Mucosa of rectum (tissue), 2 donors: Measurements from ENCODE around the gene EXO5.
"Not testable (repeated sequence)": the region's sequence is repeated elsewhere in the genome, so short reads cannot be mapped to it uniquely, and the experiment has no call there.

Experiments
- H3K27ac ChIP-seq, 2 donors: one replicate each; pipeline ENCODE4 v1.7.0; 2013; ENCODE audit warnings: inconsistent platforms in 2 of 2, low read depth in 2 of 2, low read length in 2 of 2
- H3K27me3 ChIP-seq, 2 donors: one replicate each; pipeline ENCODE4 v1.7.0; 2013; ENCODE audit warnings: low read length in 2 of 2; ENCODE audit not compliant: control insufficient read depth in 2 of 2, insufficient read depth in 2 of 2
- H3K36me3 ChIP-seq, 2 donors: one replicate each; pipeline ENCODE4 v1.7.0; 2013; ENCODE audit warnings: low read length in 2 of 2; ENCODE audit not compliant: control insufficient read depth in 2 of 2, insufficient read depth in 2 of 2
- H3K4me1 ChIP-seq, 2 donors: one replicate each; pipeline ENCODE4 v1.7.0; 2013; ENCODE audit warnings: low read length in 2 of 2, mild to moderate bottlenecking in 1 of 2; ENCODE audit not compliant: control insufficient read depth in 2 of 2, insufficient read depth in 2 of 2
- H3K4me3 ChIP-seq, 2 donors: one replicate each; pipeline ENCODE4 v1.7.0; 2013; ENCODE audit warnings: low read length in 2 of 2
- H3K9ac ChIP-seq, 2 donors: one replicate each; pipeline ENCODE4 v1.7.0; 2013; ENCODE audit warnings: low read length in 2 of 2, low read depth in 1 of 2, mild to moderate bottlenecking in 1 of 2
- H3K9me3 ChIP-seq, 2 donors: one replicate each; pipeline ENCODE4 v1.7.0; 2013; ENCODE audit warnings: low read length in 2 of 2; ENCODE audit not compliant: control insufficient read depth in 2 of 2
- donor health status: healthy.
- donor health status: Normal muscosa, but diverticular disease.

Gene EXO5

GRCh38 chr1:40502651-40503050, 5.9 kb upstream of the EXO5 start:
- H3K9me3 ChIP-seq, H3K4me3 ChIP-seq, H3K4me1 ChIP-seq, H3K27ac ChIP-seq, H3K9ac ChIP-seq, H3K27me3 ChIP-seq, H3K36me3 ChIP-seq: not testable (repeated sequence)

GRCh38 chr1:40507973-40508372, 594 bp upstream of the EXO5 start:
- H3K9me3 ChIP-seq: no peaks in the 10 kb centered on the region
- H3K27ac ChIP-seq: peak overlapping the region in 1 of 2 donors; percentile 52
- no peaks in the 10 kb centered on the region for H3K27me3 ChIP-seq
- H3K9ac ChIP-seq: peak overlapping the region; percentile 77 to 78
- H3K4me3 ChIP-seq: peak overlapping the region; percentile 90 to 93
- peaks cover 5 to 6% of the 10 kb centered on the region in 2 donors for H3K4me1 ChIP-seq
- H3K36me3 ChIP-seq: no peaks in the 10 kb centered on the region

- Histone ChIP-seq H3K27me3 (no peaks in the 10 kb centered on the region), H3K4me1 (no peaks in the 10 kb centered on the region), H3K36me3 (peaks cover 3 to 6% of the 10 kb centered on the region in 2 donors), H3K27ac (no peak overlapping the region), H3K9ac (no peak overlapping the region), H3K4me3 (no peak overlapping the region), H3K9me3 (peaks cover 0 to 5% of the 10 kb centered on the region in 2 donors)
These were observed 10.9 kb downstream of the EXO5 start for GRCh38 chr1:40519517-40519916.

DNA sequence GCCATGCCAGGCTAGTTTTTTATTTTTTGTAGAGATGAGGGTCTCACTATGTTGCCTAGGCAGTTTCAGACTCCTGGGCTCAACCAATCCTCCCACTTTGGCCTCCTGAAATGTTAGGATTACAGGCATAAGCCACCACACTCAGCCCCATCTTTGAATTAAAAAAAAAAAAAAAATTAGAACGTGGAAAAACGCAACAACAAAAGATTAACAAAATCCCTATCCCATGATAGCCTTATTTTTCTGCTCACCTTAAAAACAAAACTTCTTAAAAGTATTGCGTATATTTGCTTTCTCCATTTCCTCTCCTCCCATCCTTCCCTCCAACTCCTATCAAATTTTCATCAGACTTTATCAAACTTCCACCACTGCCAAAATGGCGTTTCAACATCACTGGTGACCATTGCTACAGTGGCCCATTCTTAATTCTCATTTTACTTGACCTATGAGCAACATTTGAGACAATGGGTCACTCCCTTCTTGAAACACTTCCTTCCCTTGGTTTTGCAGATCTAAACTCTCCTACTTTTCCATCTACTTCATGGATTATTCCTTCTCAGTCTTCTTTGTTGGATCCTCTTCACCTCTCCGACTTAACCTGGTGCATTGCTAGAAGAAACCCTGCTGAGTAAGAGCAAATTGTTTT, 22.3 kb downstream of the EXO5 start:
- H3K4me1 ChIP-seq: peaks cover 0 to 15% of the 10 kb centered on the region in 2 donors
- no peaks in the 10 kb centered on the region for H3K27me3 ChIP-seq
- H3K36me3 ChIP-seq: no peaks in the 10 kb centered on the region
- H3K4me3 ChIP-seq: peak overlapping the region; percentile 89 to 94
- H3K27ac ChIP-seq: peak overlapping the region; percentile 44 to 76
- H3K9me3 ChIP-seq: peaks cover 0 to 2% of the 10 kb centered on the region in 2 donors
- peak overlapping the region in 1 of 2 donors; percentile 75 for H3K9ac ChIP-seq

GRCh38 chr1:40531381-40532061, 23.0 kb downstream of the EXO5 start, which contains the start of gene ZNF684:
TSS of gene ZNF684 (plus strand) at chr1:40531637. CDS start at chr1:40533167, 1,530 bp downstream.
- Histone ChIP-seq H3K9me3 (no peaks in the 10 kb centered on the region), H3K4me1 (peaks cover 0 to 15% of the 10 kb centered on the region in 2 donors), H3K27me3 (no peaks in the 10 kb centered on the region), H3K36me3 (no peaks in the 10 kb centered on the region), H3K27ac (peak within 1 kb of the TSS; percentile 44 to 76), H3K4me3 (peak within 1 kb of the TSS; percentile 89 to 94), H3K9ac (peak within 1 kb of the TSS; percentile 74 to 75)

DNA sequence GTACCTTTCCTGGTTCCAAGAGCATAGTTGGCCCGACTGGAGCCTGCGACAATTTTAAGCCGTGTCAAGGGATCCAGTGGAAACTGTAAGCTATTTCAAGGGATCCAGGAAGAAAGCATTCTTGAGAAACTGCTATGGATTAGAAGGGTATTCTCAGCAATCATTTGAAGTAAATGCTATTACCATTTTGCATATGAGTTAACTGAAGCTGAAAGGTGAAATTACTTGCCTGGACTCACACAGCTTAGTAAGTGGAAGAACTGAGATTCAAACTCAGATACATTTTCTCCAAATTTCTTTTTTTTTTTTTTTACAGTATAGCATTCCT, 23.5 kb downstream of the EXO5 start:
- Histone ChIP-seq H3K4me3 (peak overlapping the region; percentile 89 to 94), H3K9me3 (no peaks in the 10 kb centered on the region), H3K9ac (peak overlapping the region; percentile 74 to 75), H3K27me3 (no peaks in the 10 kb centered on the region), H3K27ac (peak overlapping the region; percentile 44 to 76), H3K36me3 (no peaks in the 10 kb centered on the region), H3K4me1 (peaks cover 0 to 15% of the 10 kb centered on the region in 2 donors)

- no peaks in the 10 kb centered on the region for H3K9me3 ChIP-seq
These were observed 24.4 kb downstream of the EXO5 start for GRCh38 chr1:40532844-40533424.

DNA sequence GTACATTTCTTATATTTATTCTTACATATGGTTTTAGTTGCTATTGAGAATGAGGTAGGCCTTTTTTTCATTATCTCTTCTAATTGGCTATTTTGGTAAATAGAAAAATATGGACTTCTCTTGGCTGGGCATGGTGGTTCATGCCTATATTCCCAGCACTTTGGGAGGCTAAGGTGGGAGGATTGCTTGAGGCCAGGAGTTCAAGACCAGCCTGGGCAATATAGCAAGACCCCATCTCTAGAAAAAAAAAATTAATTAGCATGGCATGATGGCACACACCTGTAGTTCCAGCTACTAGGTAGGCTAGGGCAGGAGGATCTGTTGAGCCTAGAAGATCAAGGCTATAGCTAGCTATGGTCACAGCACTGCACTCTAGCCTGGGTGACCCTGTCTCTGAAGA, 26.0 kb downstream of the EXO5 start:
- no peaks in the 10 kb centered on the region for H3K36me3 ChIP-seq
- no peak overlapping the region for H3K9ac ChIP-seq
- H3K27me3 ChIP-seq: no peaks in the 10 kb centered on the region
- H3K9me3 ChIP-seq: no peaks in the 10 kb centered on the region
- H3K4me3 ChIP-seq: no peak overlapping the region
- peaks cover 0 to 15% of the 10 kb centered on the region in 2 donors for H3K4me1 ChIP-seq
- H3K27ac ChIP-seq: no peak overlapping the region

More at GRCh38 chr1:40532844-40533424, 24.4 kb downstream of the EXO5 start:
- Histone ChIP-seq H3K36me3 (no peaks in the 10 kb centered on the region), H3K4me3 (peak overlapping the region; percentile 89 to 94), H3K9ac (no peak overlapping the region), H3K27me3 (no peaks in the 10 kb centered on the region), H3K4me1 (peaks cover 0 to 15% of the 10 kb centered on the region in 2 donors), H3K27ac (no peak overlapping the region)

GRCh38 chr1:40535732-40536131, 27.2 kb downstream of the EXO5 start:
- Histone ChIP-seq H3K27me3 (no peaks in the 10 kb centered on the region), H3K36me3 (peaks cover 3% of the 10 kb centered on the region in 2 donors), H3K9ac (no peak overlapping the region), H3K9me3 (no peaks in the 10 kb centered on the region), H3K4me3 (no peak overlapping the region), H3K4me1 (peaks cover 0 to 15% of the 10 kb centered on the region in 2 donors), H3K27ac (no peak overlapping the region)

DNA sequence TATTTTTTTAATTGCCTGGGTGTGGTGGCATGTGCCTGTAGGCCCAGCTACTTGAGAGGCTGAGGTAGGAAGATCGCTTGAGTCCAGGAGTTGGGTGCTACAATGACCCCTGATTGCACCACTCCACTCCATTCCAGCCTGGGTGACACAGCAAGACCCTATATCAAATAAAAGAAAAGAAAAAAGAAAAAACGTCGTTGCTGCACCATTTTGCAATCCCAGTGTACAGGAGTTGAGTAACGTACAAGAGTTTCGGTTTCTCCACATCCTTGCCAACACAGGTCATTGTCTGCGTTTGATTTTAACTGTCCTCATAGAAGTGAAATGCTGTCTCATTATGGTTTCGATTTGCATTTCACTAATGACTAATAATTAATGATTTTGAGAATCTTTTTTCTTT, 30.8 kb downstream of the EXO5 start:
- Histone ChIP-seq H3K4me1 (no peaks in the 10 kb centered on the region), H3K9ac (no peak overlapping the region), H3K27me3 (no peaks in the 10 kb centered on the region), H3K27ac (no peak overlapping the region), H3K36me3 (peaks cover 9 to 12% of the 10 kb centered on the region in 2 donors), H3K4me3 (no peak overlapping the region), H3K9me3 (no peaks in the 10 kb centered on the region)
